Hair follicular keratinocyte (primary cell): Measurements from ENCODE around the gene MESP1. TPM values are rescaled to one million over a fixed set of nuclear protein-coding genes. Genes with fewer than 3 reads are reported as not detected.

Experiments used
- total RNA-seq: library from RNA; depleted of rRNA; stranded (reverse); fragments of >200 nt; gene quantifications from 2 replicates; pipeline ENCODE4 v1.2.3, GENCODE V29; 2015

The MESP1 gene
- 0.78 and 0.84 TPM in 2 replicates for total RNA-seq

GRCh38 chr15:89750560-89751542 lies at the start of gene MESP1:
TSS of gene MESP1 (minus strand) at chr15:89751249. CDS start at chr15:89751231, 18 bp downstream.

DNA sequence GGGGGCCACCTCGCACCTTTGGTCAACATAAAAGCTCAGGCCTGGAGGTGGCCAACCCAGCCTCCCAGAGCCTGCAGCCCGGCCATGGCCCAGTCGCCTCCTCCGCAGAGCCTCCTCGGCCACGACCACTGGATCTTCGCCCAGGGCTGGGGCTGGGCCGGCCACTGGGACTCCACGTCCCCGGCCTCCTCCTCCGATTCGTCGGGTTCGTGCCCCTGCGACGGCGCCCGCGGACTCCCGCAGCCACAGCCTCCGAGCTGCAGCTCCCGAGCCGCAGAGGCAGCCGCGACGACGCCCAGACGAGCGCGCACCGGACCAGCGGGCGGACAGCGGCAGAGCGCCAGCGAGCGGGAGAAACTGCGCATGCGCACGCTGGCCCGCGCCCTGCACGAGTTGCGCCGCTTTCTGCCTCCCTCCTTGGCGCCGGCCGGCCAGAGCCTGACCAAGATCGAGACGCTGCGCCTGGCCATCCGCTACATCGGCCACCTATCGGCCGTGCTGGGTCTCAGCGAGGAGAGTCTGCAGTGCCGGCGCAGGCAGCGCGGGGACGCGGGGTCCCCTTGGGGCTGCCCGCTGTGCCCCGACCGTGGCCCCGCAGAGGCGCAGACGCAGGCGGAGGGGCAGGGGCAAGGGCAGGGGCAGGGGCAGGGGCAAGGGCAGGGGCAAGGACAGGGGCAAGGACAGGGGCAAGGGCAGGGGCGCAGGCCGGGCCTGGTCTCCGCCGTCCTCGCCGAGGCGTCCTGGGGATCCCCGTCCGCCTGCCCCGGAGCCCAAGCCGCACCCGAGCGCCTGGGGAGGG lies 25.4 kb upstream of the MESP1 start, which contains the start of gene MESP2:
Gene MESP2, plus strand, starts transcription at position 59 of the 799 bp plus-strand sequence. Its CDS starts 26 bp downstream, at position 85.

Other genes starting within 250 kb of the MESP1 start
- gene TICRR, start 175.8 kb downstream of the MESP1 start, total RNA-seq, result 3.9 and 8.9 TPM in 2 replicates
- gene KIF7, start 95.8 kb downstream of the MESP1 start, total RNA-seq, result 4.5 and 6.2 TPM in 2 replicates
- 0.08 and 0.42 TPM in 2 replicates for gene PLIN1, start 71.9 kb downstream of the MESP1 start, total RNA-seq
- gene PEX11A, start 60.5 kb downstream of the MESP1 start, total RNA-seq, result 4.8 and 6.2 TPM in 2 replicates
- not detected in 2 replicates for gene WDR93, start 60.4 kb downstream of the MESP1 start, total RNA-seq
- gene MESP2, start 25.1 kb upstream of the MESP1 start, total RNA-seq, result 1.4 and 1.7 TPM in 2 replicates
- 30.9 and 64.4 TPM in 2 replicates for gene ANPEP, start 63.6 kb upstream of the MESP1 start, total RNA-seq
- 36.7 and 46.8 TPM in 2 replicates for gene AP3S2, start 142.7 kb upstream of the MESP1 start, total RNA-seq
- gene ARPIN, start 161.7 kb upstream of the MESP1 start, total RNA-seq, result 7.6 and 11.9 TPM in 2 replicates